ENCODE measurements around the gene PATJ. TPM values are rescaled to one million over a fixed set of nuclear protein-coding genes. Genes with fewer than 3 reads are reported as not detected.

Gene PATJ
- total RNA-seq, 4 donors from 2014 or later, result 10.6 to 44.8 (median 26.1) TPM

- intact Hi-C loops (cut with DNase I; ENCODE audit: low total_unique reads), result no loop called here
- Histone ChIP-seq H3K9me3 (no peaks in the 10 kb centered on the region), H3K27me3 (no peaks in the 10 kb centered on the region), H3K4me3 (no peak overlapping the region), H3K27ac (no peak overlapping the region), H3K4me1 (no peaks in the 10 kb centered on the region), H3K36me3 (no peaks in the 10 kb centered on the region)
- no peak for DNase-seq
- TF ChIP-seq POLR2A (IDR thresholded peaks at IDR 0.05), result no peak
- TF ChIP-seq CTCF (IDR thresholded peaks at IDR 0.05), result no peak
Observed at GRCh38 chr1:62038594-62039284, 296.5 kb downstream of the PATJ start.

GRCh38 chr1:62040450-62040849 is 298.2 kb downstream of the PATJ start:
- Histone ChIP-seq H3K4me3 (no peak overlapping the region), H3K4me1 (no peaks in the 10 kb centered on the region), H3K27ac (no peak overlapping the region), H3K27me3 (no peaks in the 10 kb centered on the region), H3K9me3 (no peaks in the 10 kb centered on the region), H3K36me3 (no peaks in the 10 kb centered on the region)
- TF ChIP-seq POLR2A (IDR thresholded peaks at IDR 0.05) (no peak), CTCF (IDR thresholded peaks at IDR 0.05) (no peak)
- no peak for DNase-seq
- intact Hi-C loops (cut with DNase I; ENCODE audit: low total_unique reads), result no loop called here

- no peaks in the 10 kb centered on the region for H3K27me3 ChIP-seq
- intact Hi-C loops (cut with DNase I; ENCODE audit: low total_unique reads), result no loop called here
- H3K9me3 ChIP-seq, result no peaks in the 10 kb centered on the region
- no peak for TF ChIP-seq CTCF (IDR thresholded peaks at IDR 0.05)
- no peak for DNase-seq
- no peaks in the 10 kb centered on the region for H3K36me3 ChIP-seq
- H3K4me3 ChIP-seq, result no peak overlapping the region
- H3K27ac ChIP-seq, result no peak overlapping the region
- no peaks in the 10 kb centered on the region for H3K4me1 ChIP-seq
Observed at GRCh38 chr1:62040973-62041372, 298.7 kb downstream of the PATJ start.

- Histone ChIP-seq H3K27ac (no peak overlapping the region), H3K9me3 (no peaks in the 10 kb centered on the region), H3K27me3 (no peaks in the 10 kb centered on the region), H3K36me3 (no peaks in the 10 kb centered on the region), H3K4me3 (no peak overlapping the region), H3K4me1 (no peaks in the 10 kb centered on the region)
- DNase-seq, result no peak
- no peak for TF ChIP-seq POLR2A (IDR thresholded peaks at IDR 0.05)
- no peak for TF ChIP-seq CTCF (IDR thresholded peaks at IDR 0.05)
- intact Hi-C loops (cut with DNase I; ENCODE audit: low total_unique reads), result no loop called here
Observed at GRCh38 chr1:62043154-62043553, 300.9 kb downstream of the PATJ start.

GRCh38 chr1:62045574-62045973 is 303.3 kb downstream of the PATJ start:
- H3K4me3 ChIP-seq, result no peak overlapping the region
- H3K4me1 ChIP-seq, result no peaks in the 10 kb centered on the region
- intact Hi-C loops (cut with DNase I; ENCODE audit: low total_unique reads), result no loop called here
- H3K27me3 ChIP-seq, result no peaks in the 10 kb centered on the region
- no peaks in the 10 kb centered on the region for H3K9me3 ChIP-seq
- no peaks in the 10 kb centered on the region for H3K36me3 ChIP-seq
- H3K27ac ChIP-seq, result no peak overlapping the region
- no peak for TF ChIP-seq CTCF (IDR thresholded peaks at IDR 0.05)
- TF ChIP-seq POLR2A (IDR thresholded peaks at IDR 0.05), result no peak
- DNase-seq, result no peak
